HEK293T (cell line): Measurements from ENCODE around the gene TTC13.

ENCODE experiments used
- BHLHE40 ChIP-seq: fragments of 450-650 bp; IDR thresholded peaks from 2 replicates; pipeline ENCODE4 v1.6.1; 2016; ENCODE audit warnings: mild to moderate bottlenecking, moderate library complexity, borderline replicate concordance
- CTBP1 ChIP-seq: fragments of 450-650 bp; IDR thresholded peaks from 2 replicates; pipeline ENCODE4 v1.6.1; 2016; ENCODE audit warnings: borderline replicate concordance
- LEF1 ChIP-seq: fragments of 450-650 bp; IDR thresholded peaks from 2 replicates; pipeline ENCODE4 v1.6.1; 2017; ENCODE audit warnings: mild to moderate bottlenecking, borderline replicate concordance

GRCh38 chr1:230858918-230859729, 119.5 kb downstream of the TTC13 start:
- TF ChIP-seq LEF1 (no peak), CTBP1 (no peak), BHLHE40 (no peak)
